Smooth muscle cell (in vitro differentiated cells): ENCODE data around the gene ABCF2. TPM values are rescaled to one million over a fixed set of nuclear protein-coding genes. Genes with fewer than 3 reads are reported as not detected.

ENCODE experiments used
- DNase-seq: peaks from one replicate; lab custom pipeline; 2025; ENCODE audit not compliant: unreplicated experiment; lab: John Stamatoyannopoulos, UW
- H2AFZ ChIP-seq: fragments of 200-600 bp; sonication (generic); 2 replicates; pipeline ENCODE4 v1.6.0; 2016; ENCODE audit warnings: antibody characterized with exemption, low read depth, mild to moderate bottlenecking
- H3F3A ChIP-seq: fragments of 200-600 bp; sonication (generic); 2 replicates; pipeline ENCODE4 v1.6.0; 2017; ENCODE audit warnings: antibody characterized with exemption, low read depth
- H3K27ac ChIP-seq: fragments of 200-600 bp; sonication (generic); 2 replicates; pipeline ENCODE4 v1.5.1; 2016; ENCODE audit warnings: low read depth, mild to moderate bottlenecking
- H3K27me3 ChIP-seq: fragments of 200-600 bp; sonication (generic); 2 replicates; pipeline ENCODE4 v1.6.1; 2016; ENCODE audit warnings: low read depth, mild to moderate bottlenecking
- H3K36me3 ChIP-seq: fragments of 200-600 bp; sonication (generic); 2 replicates; pipeline ENCODE4 v1.5.1; 2016; ENCODE audit warnings: low read depth
- H3K4me1 ChIP-seq: fragments of 200-600 bp; sonication (generic); 2 replicates; pipeline ENCODE4 v1.5.1; 2016; ENCODE audit warnings: low read depth
- H3K4me2 ChIP-seq: fragments of 200-600 bp; sonication (generic); 2 replicates; pipeline ENCODE4 v1.6.0; 2016; ENCODE audit warnings: mild to moderate bottlenecking
- H3K4me3 ChIP-seq: fragments of 200-600 bp; sonication (generic); 2 replicates; pipeline ENCODE4 v1.5.1; 2016; ENCODE audit warnings: mild to moderate bottlenecking
- H3K79me2 ChIP-seq: fragments of 200-600 bp; sonication (generic); 2 replicates; pipeline ENCODE4 v1.6.0; 2016; ENCODE audit warnings: low read depth, mild to moderate bottlenecking
- H3K9ac ChIP-seq: fragments of 200-600 bp; sonication (generic); 2 replicates; pipeline ENCODE4 v1.6.0; 2016; ENCODE audit warnings: low read depth
- H3K9me3 ChIP-seq: fragments of 200-600 bp; sonication (generic); replicated peaks from 2 replicates; pipeline ENCODE4 v1.5.1; 2016; ENCODE audit warnings: low read depth
- H4K20me1 ChIP-seq: fragments of 200-600 bp; sonication (generic); 2 replicates; pipeline ENCODE4 v1.6.0; 2016; ENCODE audit warnings: low read depth
- CTCF ChIP-seq: fragments of 200-600 bp; sonication (generic); IDR thresholded peaks from 2 replicates; pipeline ENCODE4 v1.5.1; 2017; ENCODE audit warnings: borderline replicate concordance, mild to moderate bottlenecking, antibody characterized with exemption; ENCODE audit not compliant: insufficient read depth, poor library complexity, severe bottlenecking
- WGBS: methylation state at CpG from one replicate; pipeline ENCODE4 v1.1.7; 2016; ENCODE audit warnings: low lambda C conversion rate; 5-methylcytosine and 5-hydroxymethylcytosine counted together
- polyA plus RNA-seq: library from polyadenylated mRNA; unstranded; fragments of >200 nt; fragmentation: Nextera tagmentation; extraction: Ambion mirVana; gene quantifications from 2 replicates; pipeline ENCODE4 v1.2.1, GENCODE V29; 2016
- total RNA-seq: library from RNA; depleted of rRNA; stranded (reverse); fragments of >200 nt; gene quantifications from 2 replicates; pipeline ENCODE4 v1.2.3, GENCODE V29; 2014

ABCF2 gene
- total and polyA plus RNA-seq, 2 experiments from 2014 or later = 24.2 to 30.5 TPM

GRCh38 chr7:151215396-151215795 is 11.6 kb downstream of the ABCF2 start:
- no peak for DNase-seq
- H3K4me2 ChIP-seq = no peak overlapping the region
- H3K79me2 ChIP-seq = no peaks in the 10 kb centered on the region
- no peak overlapping the region for H3K9ac ChIP-seq
- no peak for TF ChIP-seq CTCF
- WGBS = 97% methylated on average over 5 of the region's 5 CpGs
- peaks cover 40% of the 10 kb centered on the region for H3K36me3 ChIP-seq
- no peaks in the 10 kb centered on the region for H3K27me3 ChIP-seq
- no peaks in the 10 kb centered on the region for H4K20me1 ChIP-seq
- H3K4me3 ChIP-seq = no peak overlapping the region
- H3K9me3 ChIP-seq = no peaks in the 10 kb centered on the region
- no peak overlapping the region for H2AFZ ChIP-seq
- no peaks in the 10 kb centered on the region for H3K4me1 ChIP-seq
- no peak overlapping the region for H3K27ac ChIP-seq
- H3F3A ChIP-seq = no peaks in the 10 kb centered on the region

- WGBS = 97% methylated on average over 3 of the region's 3 CpGs
- DNase-seq = no peak
- H3K27me3 ChIP-seq = no peaks in the 10 kb centered on the region
These were observed 13.2 kb downstream of the ABCF2 start for GRCh38 chr7:151213826-151214225.

GRCh38 chr7:151212626-151213025 is 14.4 kb downstream of the ABCF2 start:
- no peaks in the 10 kb centered on the region for H4K20me1 ChIP-seq
- no peaks in the 10 kb centered on the region for H3K27me3 ChIP-seq
- WGBS = 87% methylated on average over 5 of the region's 5 CpGs
- H3K4me2 ChIP-seq = no peak overlapping the region
- no peak for TF ChIP-seq CTCF
- no peaks in the 10 kb centered on the region for H3K9me3 ChIP-seq
- DNase-seq = no peak
- H3K9ac ChIP-seq = no peak overlapping the region
- peaks cover 27% of the 10 kb centered on the region for H3K36me3 ChIP-seq
- H2AFZ ChIP-seq = no peak overlapping the region
- no peaks in the 10 kb centered on the region for H3F3A ChIP-seq
- H3K4me1 ChIP-seq = no peaks in the 10 kb centered on the region
- H3K27ac ChIP-seq = no peak overlapping the region
- H3K79me2 ChIP-seq = no peaks in the 10 kb centered on the region
- no peak overlapping the region for H3K4me3 ChIP-seq

More at GRCh38 chr7:151213826-151214225, 13.2 kb downstream of the ABCF2 start:
- no peak overlapping the region for H3K27ac ChIP-seq
- peaks cover 27% of the 10 kb centered on the region for H3K36me3 ChIP-seq
- TF ChIP-seq CTCF = no peak
- no peak overlapping the region for H2AFZ ChIP-seq
- H3K4me2 ChIP-seq = no peak overlapping the region
- no peaks in the 10 kb centered on the region for H3K9me3 ChIP-seq
- H3F3A ChIP-seq = no peaks in the 10 kb centered on the region
- H3K4me1 ChIP-seq = no peaks in the 10 kb centered on the region
- H3K4me3 ChIP-seq = no peak overlapping the region
- H3K79me2 ChIP-seq = no peaks in the 10 kb centered on the region
- H3K9ac ChIP-seq = no peak overlapping the region
- H4K20me1 ChIP-seq = no peaks in the 10 kb centered on the region

- Histone ChIP-seq H3K4me1 (no peaks in the 10 kb centered on the region), H4K20me1 (no peaks in the 10 kb centered on the region), H3K36me3 (peaks cover 16% of the 10 kb centered on the region), H3K27ac (no peak overlapping the region), H3K4me2 (no peak overlapping the region), H3K9me3 (no peaks in the 10 kb centered on the region), H3K4me3 (no peak overlapping the region), H3K27me3 (no peaks in the 10 kb centered on the region), H3K9ac (no peak overlapping the region), H2AFZ (no peak overlapping the region), H3F3A (no peaks in the 10 kb centered on the region), H3K79me2 (no peaks in the 10 kb centered on the region)
- no peak for TF ChIP-seq CTCF
- 90% methylated on average over 3 of the region's 3 CpGs for WGBS
- no peak for DNase-seq
These were observed 15.7 kb downstream of the ABCF2 start for GRCh38 chr7:151211155-151211772.
